Epithelial cell of esophagus (primary cell): ENCODE results near the gene CDH22.

Experiments
- DNase-seq: peaks from one replicate; pipeline ENCODE4 v3.0.0; 2010; ENCODE audit warnings: low read depth
- H3K4me3 ChIP-seq: 2 replicates; pipeline ENCODE4 v1.5.1; 2011; ENCODE audit warnings: mild to moderate bottlenecking, low read length, control low read depth
- CTCF ChIP-seq: IDR thresholded peaks from 2 replicates; pipeline ENCODE4 v1.5.1; 2011; ENCODE audit warnings: low read depth, mild to moderate bottlenecking, low read length, control low read depth, inconsistent platforms; ENCODE audit not compliant: insufficient read depth; ENCODE audit errors: missing control alignments

The CDH22 gene

GRCh38 chr20:46190478-46191167 is 117.7 kb downstream of the CDH22 start:
- H3K4me3 ChIP-seq = no peak overlapping the region
- no peak for TF ChIP-seq CTCF
- DNase-seq = no peak

GRCh38 chr20:46188866-46189541 is 119.3 kb downstream of the CDH22 start:
- DNase-seq = no peak
- H3K4me3 ChIP-seq = no peak overlapping the region
- TF ChIP-seq CTCF = no peak

- no peak overlapping the region for H3K4me3 ChIP-seq
- no peak for DNase-seq
- TF ChIP-seq CTCF = no peak
Measured at GRCh38 chr20:46186210-46186609, 122.1 kb downstream of the CDH22 start.

GRCh38 chr20:46185353-46185752 is 122.9 kb downstream of the CDH22 start:
- H3K4me3 ChIP-seq = no peak overlapping the region
- DNase-seq = no peak
- TF ChIP-seq CTCF = no peak

GRCh38 chr20:46183768-46184167 is 124.5 kb downstream of the CDH22 start:
- DNase-seq = no peak
- TF ChIP-seq CTCF = no peak
- no peak overlapping the region for H3K4me3 ChIP-seq

- no peak for DNase-seq
- no peak for TF ChIP-seq CTCF
- H3K4me3 ChIP-seq = no peak overlapping the region
Measured at GRCh38 chr20:46182276-46183200, 125.8 kb downstream of the CDH22 start.
